Measurements from ENCODE around the gene CCSAP. TPM values are rescaled to one million over a fixed set of nuclear protein-coding genes. Genes with fewer than 3 reads are reported as not detected.

CCSAP gene
- total RNA-seq, 4 donors from 2014 or later, result 1.8 to 5.8 (median 2.8) TPM

GRCh38 chr1:229340496-229340895 lies 2.4 kb downstream of the CCSAP start:
- Histone ChIP-seq H3K4me3 (no peak overlapping the region), H3K36me3 (no peaks in the 10 kb centered on the region), H3K9me3 (peaks cover 0 to 5% (median 0%) of the 10 kb centered on the region in 4 donors), H3K27ac (no peak overlapping the region), H3K27me3 (no peaks in the 10 kb centered on the region), H3K4me1 (peaks cover 0 to 11% (median 2%) of the 10 kb centered on the region in 4 donors)
- TF ChIP-seq POLR2A (IDR thresholded peaks at IDR 0.05), result no peak
- TF ChIP-seq CTCF (IDR thresholded peaks at IDR 0.05), result no peak
- DNase-seq, result no peak

GRCh38 chr1:229339520-229339919 lies 3.3 kb downstream of the CCSAP start:
- no peaks in the 10 kb centered on the region for H3K36me3 ChIP-seq
- TF ChIP-seq POLR2A (IDR thresholded peaks at IDR 0.05), result no peak
- TF ChIP-seq CTCF (IDR thresholded peaks at IDR 0.05), result no peak
- H3K4me1 ChIP-seq, result peaks cover 0 to 11% (median 2%) of the 10 kb centered on the region in 4 donors
- no peak overlapping the region for H3K27ac ChIP-seq
- DNase-seq, result no peak
- H3K4me3 ChIP-seq, result no peak overlapping the region
- H3K27me3 ChIP-seq, result no peaks in the 10 kb centered on the region
- peaks cover 0 to 5% (median 0%) of the 10 kb centered on the region in 4 donors for H3K9me3 ChIP-seq

GRCh38 chr1:229339086-229339485 lies 3.8 kb downstream of the CCSAP start:
- H3K4me1 ChIP-seq, result peaks cover 0 to 11% (median 2%) of the 10 kb centered on the region in 4 donors
- H3K27me3 ChIP-seq, result no peaks in the 10 kb centered on the region
- peaks cover 0 to 5% (median 0%) of the 10 kb centered on the region in 4 donors for H3K9me3 ChIP-seq
- no peak for TF ChIP-seq CTCF (IDR thresholded peaks at IDR 0.05)
- no peak for TF ChIP-seq POLR2A (IDR thresholded peaks at IDR 0.05)
- no peaks in the 10 kb centered on the region for H3K36me3 ChIP-seq
- no peak overlapping the region for H3K4me3 ChIP-seq
- H3K27ac ChIP-seq, result no peak overlapping the region
- no peak for DNase-seq

- DNase-seq, result no peak
- Histone ChIP-seq H3K4me1 (peaks cover 0 to 8% (median 2%) of the 10 kb centered on the region in 4 donors), H3K27me3 (no peaks in the 10 kb centered on the region), H3K27ac (no peak overlapping the region), H3K9me3 (no peaks in the 10 kb centered on the region), H3K4me3 (no peak overlapping the region), H3K36me3 (no peaks in the 10 kb centered on the region)
- no peak for TF ChIP-seq CTCF (IDR thresholded peaks at IDR 0.05)
- no peak for TF ChIP-seq POLR2A (IDR thresholded peaks at IDR 0.05)
These were observed 6.5 kb downstream of the CCSAP start for GRCh38 chr1:229336345-229336744.

GRCh38 chr1:229334716-229335115 lies 8.1 kb downstream of the CCSAP start:
- Histone ChIP-seq H3K4me1 (no peaks in the 10 kb centered on the region), H3K27me3 (no peaks in the 10 kb centered on the region), H3K36me3 (no peaks in the 10 kb centered on the region), H3K27ac (no peak overlapping the region), H3K4me3 (no peak overlapping the region), H3K9me3 (no peaks in the 10 kb centered on the region)
- DNase-seq, result no peak
- TF ChIP-seq POLR2A (IDR thresholded peaks at IDR 0.05), result no peak
- no peak for TF ChIP-seq CTCF (IDR thresholded peaks at IDR 0.05)

GRCh38 chr1:229334269-229334668 lies 8.6 kb downstream of the CCSAP start:
- TF ChIP-seq CTCF (IDR thresholded peaks at IDR 0.05) (no peak), POLR2A (IDR thresholded peaks at IDR 0.05) (no peak)
- no peak overlapping the region for H3K4me3 ChIP-seq
- H3K27ac ChIP-seq, result no peak overlapping the region
- no peaks in the 10 kb centered on the region for H3K27me3 ChIP-seq
- no peaks in the 10 kb centered on the region for H3K9me3 ChIP-seq
- DNase-seq, result no peak
- H3K36me3 ChIP-seq, result no peaks in the 10 kb centered on the region
- H3K4me1 ChIP-seq, result no peaks in the 10 kb centered on the region

All from Peyer's patch (tissue), 4 donors.